ENCODE data around the gene TGFB3.

Gene TGFB3

GRCh38 chr14:75952489-75952888, 29.3 kb downstream of the TGFB3 start:
- no peak overlapping the region for H3K9ac ChIP-seq (ENCODE audit: low read depth, low read length)
- no peaks in the 10 kb centered on the region for H3K4me1 ChIP-seq (ENCODE audit: insufficient read depth, low read length)
- 82% methylated on average over 3 of the region's 3 CpGs for WGBS
- no peak overlapping the region for H3K4me3 ChIP-seq (ENCODE audit: low read length)
- peaks cover 2% of the 10 kb centered on the region; the same call in 1 of the 2 replicates for H3K9me3 ChIP-seq (ENCODE audit: insufficient read depth, low read depth, low read length)
- H3K27me3 ChIP-seq (ENCODE audit: insufficient read depth, low read length): no peaks in the 10 kb centered on the region
- H3K36me3 ChIP-seq (ENCODE audit: insufficient read depth, low read length): no peaks in the 10 kb centered on the region
- no peak overlapping the region for H3K27ac ChIP-seq (ENCODE audit: low read depth, low read length)

GRCh38 chr14:75946785-75947184, 35.0 kb downstream of the TGFB3 start:
- no peaks in the 10 kb centered on the region for H3K27me3 ChIP-seq (ENCODE audit: insufficient read depth, low read length)
- WGBS: 78% methylated on average over 5 of the region's 5 CpGs

GRCh38 chr14:75944607-75945241, 37.1 kb downstream of the TGFB3 start:
- Histone ChIP-seq H3K36me3 (ENCODE audit: insufficient read depth, low read length) (no peaks in the 10 kb centered on the region), H3K27ac (ENCODE audit: low read depth, low read length) (no peak overlapping the region), H3K27me3 (ENCODE audit: insufficient read depth, low read length) (no peaks in the 10 kb centered on the region), H3K9ac (ENCODE audit: low read depth, low read length) (no peak overlapping the region), H3K9me3 (ENCODE audit: insufficient read depth, low read depth, low read length) (no peaks in the 10 kb centered on the region), H3K4me3 (ENCODE audit: low read length) (no peak overlapping the region), H3K4me1 (ENCODE audit: insufficient read depth, low read length) (no peaks in the 10 kb centered on the region)
- WGBS: 98% methylated on average over 4 of the region's 4 CpGs

More at GRCh38 chr14:75946785-75947184, 35.0 kb downstream of the TGFB3 start:
- Histone ChIP-seq H3K4me1 (ENCODE audit: insufficient read depth, low read length) (no peaks in the 10 kb centered on the region), H3K4me3 (ENCODE audit: low read length) (no peak overlapping the region), H3K27ac (ENCODE audit: low read depth, low read length) (no peak overlapping the region), H3K9ac (ENCODE audit: low read depth, low read length) (no peak overlapping the region), H3K9me3 (ENCODE audit: insufficient read depth, low read depth, low read length) (no peaks in the 10 kb centered on the region), H3K36me3 (ENCODE audit: insufficient read depth, low read length) (no peaks in the 10 kb centered on the region)

GRCh38 chr14:75941030-75941429, 40.8 kb downstream of the TGFB3 start:
- H3K9ac ChIP-seq (ENCODE audit: low read depth, low read length): no peak overlapping the region
- WGBS: 93% methylated on average over 4 of the region's 4 CpGs
- no peak overlapping the region for H3K4me3 ChIP-seq (ENCODE audit: low read length)
- no peak overlapping the region for H3K27ac ChIP-seq (ENCODE audit: low read depth, low read length)
- H3K36me3 ChIP-seq (ENCODE audit: insufficient read depth, low read length): no peaks in the 10 kb centered on the region
- peaks cover 6% of the 10 kb centered on the region; the same call in 1 of the 2 replicates for H3K4me1 ChIP-seq (ENCODE audit: insufficient read depth, low read length)
- H3K27me3 ChIP-seq (ENCODE audit: insufficient read depth, low read length): no peaks in the 10 kb centered on the region
- H3K9me3 ChIP-seq (ENCODE audit: insufficient read depth, low read depth, low read length): no peaks in the 10 kb centered on the region

- no peak overlapping the region for H3K27ac ChIP-seq (ENCODE audit: low read depth, low read length)
- WGBS: 60% methylated on average over 1 of the region's 1 CpG
- no peak overlapping the region for H3K9ac ChIP-seq (ENCODE audit: low read depth, low read length)
- no peaks in the 10 kb centered on the region for H3K27me3 ChIP-seq (ENCODE audit: insufficient read depth, low read length)
- H3K9me3 ChIP-seq (ENCODE audit: insufficient read depth, low read depth, low read length): no peaks in the 10 kb centered on the region
- no peak overlapping the region for H3K4me3 ChIP-seq (ENCODE audit: low read length)
- peaks cover 6% of the 10 kb centered on the region; the same call in 1 of the 2 replicates for H3K4me1 ChIP-seq (ENCODE audit: insufficient read depth, low read length)
- no peaks in the 10 kb centered on the region for H3K36me3 ChIP-seq (ENCODE audit: insufficient read depth, low read length)
Measured at GRCh38 chr14:75939200-75939599, 42.6 kb downstream of the TGFB3 start.

GRCh38 chr14:75934998-75935628, 46.7 kb downstream of the TGFB3 start:
- 90% methylated on average over 1 of the region's 2 CpGs for whole genome bisulfite sequencing
- Histone ChIP-seq H3K27me3 (ENCODE audit: insufficient read depth, low read length) (no peaks in the 10 kb centered on the region), H3K36me3 (ENCODE audit: insufficient read depth, low read length) (no peaks in the 10 kb centered on the region), H3K9ac (ENCODE audit: low read depth, low read length) (no peak overlapping the region), H3K4me1 (ENCODE audit: insufficient read depth, low read length) (peaks cover 6% of the 10 kb centered on the region; the same call in 1 of the 2 replicates), H3K4me3 (ENCODE audit: low read length) (no peak overlapping the region), H3K9me3 (ENCODE audit: insufficient read depth, low read depth, low read length) (no peaks in the 10 kb centered on the region), H3K27ac (ENCODE audit: low read depth, low read length) (no peak overlapping the region)

- 99% methylated on average over 2 of the region's 2 CpGs for WGBS
- H3K4me1 ChIP-seq (ENCODE audit: insufficient read depth, low read length): peaks cover 6% of the 10 kb centered on the region; the same call in 1 of the 2 replicates
- H3K36me3 ChIP-seq (ENCODE audit: insufficient read depth, low read length): no peaks in the 10 kb centered on the region
- no peaks in the 10 kb centered on the region for H3K9me3 ChIP-seq (ENCODE audit: insufficient read depth, low read depth, low read length)
- H3K4me3 ChIP-seq (ENCODE audit: low read length): no peak overlapping the region
- H3K27me3 ChIP-seq (ENCODE audit: insufficient read depth, low read length): no peaks in the 10 kb centered on the region
- H3K27ac ChIP-seq (ENCODE audit: low read depth, low read length): no peak overlapping the region
- no peak overlapping the region for H3K9ac ChIP-seq (ENCODE audit: low read depth, low read length)
Measured at GRCh38 chr14:75933712-75934296, 48.0 kb downstream of the TGFB3 start.

- H3K36me3 ChIP-seq (ENCODE audit: insufficient read depth, low read length): no peaks in the 10 kb centered on the region
- no peak overlapping the region for H3K4me3 ChIP-seq (ENCODE audit: low read length)
- no peak overlapping the region for H3K27ac ChIP-seq (ENCODE audit: low read depth, low read length)
- H3K9ac ChIP-seq (ENCODE audit: low read depth, low read length): no peak overlapping the region
- WGBS: 80% methylated on average over 5 of the region's 5 CpGs
- no peaks in the 10 kb centered on the region for H3K4me1 ChIP-seq (ENCODE audit: insufficient read depth, low read length)
- H3K27me3 ChIP-seq (ENCODE audit: insufficient read depth, low read length): no peaks in the 10 kb centered on the region
- H3K9me3 ChIP-seq (ENCODE audit: insufficient read depth, low read depth, low read length): no peaks in the 10 kb centered on the region
Measured at GRCh38 chr14:75928690-75929181, 53.1 kb downstream of the TGFB3 start.

GRCh38 chr14:75927564-75928087, 54.2 kb downstream of the TGFB3 start:
- WGBS: 89% methylated on average over 6 of the region's 6 CpGs
- Histone ChIP-seq H3K27me3 (ENCODE audit: insufficient read depth, low read length) (no peaks in the 10 kb centered on the region), H3K9ac (ENCODE audit: low read depth, low read length) (no peak overlapping the region), H3K27ac (ENCODE audit: low read depth, low read length) (no peak overlapping the region), H3K36me3 (ENCODE audit: insufficient read depth, low read length) (no peaks in the 10 kb centered on the region), H3K4me3 (ENCODE audit: low read length) (no peak overlapping the region), H3K9me3 (ENCODE audit: insufficient read depth, low read depth, low read length) (no peaks in the 10 kb centered on the region), H3K4me1 (ENCODE audit: insufficient read depth, low read length) (no peaks in the 10 kb centered on the region)

- Histone ChIP-seq H3K4me1 (ENCODE audit: insufficient read depth, low read length) (no peaks in the 10 kb centered on the region), H3K36me3 (ENCODE audit: insufficient read depth, low read length) (no peaks in the 10 kb centered on the region), H3K27ac (ENCODE audit: low read depth, low read length) (no peak overlapping the region), H3K4me3 (ENCODE audit: low read length) (no peak overlapping the region), H3K9me3 (ENCODE audit: insufficient read depth, low read depth, low read length) (no peaks in the 10 kb centered on the region), H3K27me3 (ENCODE audit: insufficient read depth, low read length) (no peaks in the 10 kb centered on the region), H3K9ac (ENCODE audit: low read depth, low read length) (no peak overlapping the region)
- 94% methylated on average over 3 of the region's 4 CpGs for WGBS
Measured at GRCh38 chr14:75926431-75927115, 55.2 kb downstream of the TGFB3 start.
